K562 (cell line): ENCODE data around the gene SPRYD7. TPM values are rescaled to one million over a fixed set of nuclear protein-coding genes. Genes with fewer than 3 reads are reported as not detected.

Experiments used
- ADNP ChIP-seq: fragments of 200-800 bp; sonication (Bioruptor generic); IDR thresholded peaks from 2 replicates; pipeline ENCODE4 v1.6.1; 2016; ENCODE audit warnings: missing genetic modification characterization, missing compliant biosample characterization
- CBX1 ChIP-seq: sonication (generic); IDR thresholded peaks from 2 replicates; pipeline ENCODE4 v1.6.1; 2016; ENCODE audit warnings: antibody characterized with exemption, low read depth, mild to moderate bottlenecking
- CC2D1A ChIP-seq: fragments of 450-650 bp; IDR thresholded peaks from 2 replicates; pipeline ENCODE4 v1.6.1; 2017; ENCODE audit warnings: mild to moderate bottlenecking
- CREB3L1 ChIP-seq: fragments of 450-650 bp; IDR thresholded peaks from 2 replicates; pipeline ENCODE4 v1.6.1; 2014; ENCODE audit warnings: low read depth, mild to moderate bottlenecking, moderate library complexity, borderline replicate concordance
- ETS1 ChIP-seq: conservative IDR thresholded peaks from 2 replicates; pipeline ENCODE4 v1.6.1; 2011; ENCODE audit warnings: low read depth, mild to moderate bottlenecking, low read length; ENCODE audit not compliant: control insufficient read depth
- ETS2 ChIP-seq: IDR thresholded peaks from 2 replicates; pipeline ENCODE4 v1.6.1; 2016; ENCODE audit warnings: borderline replicate concordance, missing genetic modification characterization, mild to moderate bottlenecking, moderate library complexity, missing compliant biosample characterization; ENCODE audit not compliant: poor library complexity, severe bottlenecking
- FIP1L1 ChIP-seq: fragments of 200-400 bp; formaldehyde crosslinking; IDR thresholded peaks from 2 replicates; pipeline ENCODE4 v1.6.1; 2018; ENCODE audit warnings: mild to moderate bottlenecking, low read depth, low read length; ENCODE audit not compliant: poor library complexity, severe bottlenecking
- GABPA ChIP-seq: fragments of 200-800 bp; sonication (Bioruptor generic); conservative IDR thresholded peaks from 2 replicates; pipeline ENCODE4 v1.6.1; 2016; ENCODE audit warnings: low read depth, missing genetic modification characterization, missing compliant biosample characterization
- JUND ChIP-seq, 2 experiments: IDR thresholded peaks; 2 replicates in 1 of 2; 3 replicates in 1 of 2; pipeline ENCODE4 v1.6.1; 2011; ENCODE audit warnings: borderline replicate concordance in 2 of 2, low read depth in 2 of 2, low read length in 2 of 2, improper control_type of control experiment in 1 of 2, missing biosample characterization in 1 of 2, missing genetic modification characterization in 1 of 2, missing genetic modification reagents in 1 of 2
- MAZ ChIP-seq, 2 experiments: fragments of 450-650 bp in 1 of 2; sonication (generic) in 1 of 2; formaldehyde crosslinking; IDR thresholded peaks in 1 of 2; conservative IDR thresholded peaks in 1 of 2; 2 replicates each; pipeline versions ENCODE4 v1.4.0 to v1.5.0; 2020; ENCODE audit warnings: mild to moderate bottlenecking in 1 of 2, missing genetic modification reagents in 1 of 2
- PHF8 ChIP-seq: fragments of 200-600 bp; sonication (generic); IDR thresholded peaks from 2 replicates; pipeline ENCODE4 v1.6.1; 2012; ENCODE audit warnings: mixed run types, mild to moderate bottlenecking, inconsistent platforms, low read length, moderate library complexity, borderline replicate concordance
- RBBP5 ChIP-seq: fragments of 200-600 bp; sonication (generic); IDR thresholded peaks from 2 replicates; pipeline ENCODE4 v1.6.1; 2012; ENCODE audit warnings: borderline replicate concordance, mild to moderate bottlenecking, low read length, control low read depth, inconsistent platforms; ENCODE audit not compliant: insufficient read depth, poor library complexity, severe bottlenecking
- ZNF407 ChIP-seq: fragments of 450-650 bp; IDR thresholded peaks from 2 replicates; pipeline ENCODE4 v1.6.1; 2016; ENCODE audit warnings: low read depth
- polyA plus RNA-seq, 8 experiments: library from polyadenylated mRNA; depleted of rRNA in 4 of 8; stranded (reverse) in 5 of 8; unstranded in 3 of 8; fragments of >200 nt; fragmentation: Nextera tagmentation in 2 of 8; fragmentation: Illumina TruSeq in 1 of 8; extraction: Ambion mirVana in 2 of 8; extraction: Trizol in 1 of 8; gene quantifications; 2 replicates each; pipeline versions ENCODE4 v1.2.1 to v1.2.3, GENCODE V29; 2011 to 2014; ENCODE audit warnings: inconsistent platforms in 1 of 8, missing spikeins in 1 of 8
- total RNA-seq, 7 experiments: library from RNA; depleted of rRNA in 6 of 7; stranded (reverse); fragments of >200 nt in 6 of 7; fragmentation: Illumina TruSeq in 2 of 7; extraction: Trizol in 2 of 7; gene quantifications; 2 replicates each; pipeline versions ENCODE4 v1.2.1 to v1.2.3, GENCODE V29; 2011 to 2021; ENCODE audit warnings: low replicate concordance in 1 of 7

Gene SPRYD7
- total and polyA plus RNA-seq, 9 of the 15 experiments (the other 6 are each of a cell fraction or from before 2014, with no cell fraction given) = 4.3 to 11.0 (median 7.9) TPM

- TF ChIP-seq ZNF407 = no peak
- 0 out of 2 replicates have a peak, but pooled peaks have one; percentile 23 for TF ChIP-seq ETS1
- no peak for TF ChIP-seq ETS2 (tag)
- TF ChIP-seq CREB3L1 = peak; percentile 72; the same call in 1 of the 2 replicates
- TF ChIP-seq FIP1L1 = peak; percentile 82
- peak; percentile 75; the same call in 1 of the 2 replicates for TF ChIP-seq PHF8
- TF ChIP-seq ADNP (tag) = peak; percentile 63
- TF ChIP-seq CBX1 = peak; percentile 92
- TF ChIP-seq GABPA (tag) = peak; percentile 39
- TF ChIP-seq MAZ (CRISPR knock-in tag; conservative IDR thresholded peaks at IDR 0.05 in 1 of 2, IDR thresholded peaks at IDR 0.05 in 1 of 2) = peak; percentile 91 to 98
- peak; percentile 98 for TF ChIP-seq CC2D1A
- peak; percentile 28; the same call in 1 of the 2 replicates for TF ChIP-seq JUND (IDR thresholded peaks at IDR 0.05; ENCODE audit: borderline replicate concordance, low read depth, low read length)
- TF ChIP-seq JUND (tag; IDR thresholded peaks at IDR 0.05; ENCODE audit: borderline replicate concordance, low read depth, low read length) = no peak; the same call in 2 of the 3 replicates
- peak; percentile 49 for TF ChIP-seq RBBP5
Measured at GRCh38 chr13:49936075-49936967, at the start of gene SPRYD7 (continued).
